SU-DHL-6 (cell line): ENCODE measurements around the gene TRPC5OS.

ENCODE experiments used
- H2AFZ ChIP-seq: fragments of 200-600 bp; sonication (generic); 2 replicates; pipeline ENCODE4 v1.6.1; 2014; ENCODE audit warnings: low read depth, mild to moderate bottlenecking, moderate library complexity, mixed read lengths, antibody characterized with exemption, low read length; ENCODE audit not compliant: severe bottlenecking
- H3F3A ChIP-seq: fragments of 200-600 bp; shearing (Covaris generic); 2 replicates; pipeline ENCODE4 v1.6.0; 2016; ENCODE audit warnings: antibody characterized with exemption, mild to moderate bottlenecking; ENCODE audit not compliant: insufficient read depth
- H3K27ac ChIP-seq: fragments of 200-600 bp; sonication (generic); 2 replicates; pipeline ENCODE4 v1.5.1; 2016; ENCODE audit warnings: low read depth, mild to moderate bottlenecking, low read length, moderate library complexity, mixed read lengths
- H3K27me3 ChIP-seq: fragments of 200-600 bp; sonication (generic), shearing (Covaris generic); 2 replicates; pipeline ENCODE4 v1.6.0; 2014; ENCODE audit warnings: mild to moderate bottlenecking, low read length
- H3K36me3 ChIP-seq: fragments of 200-600 bp; sonication (generic); 2 replicates; pipeline ENCODE4 v1.6.1; 2014; ENCODE audit warnings: mild to moderate bottlenecking, low read length, mixed read lengths
- H3K4me2 ChIP-seq: fragments of 300-600, 200-600 bp; shearing (Covaris generic), sonication (generic); 2 replicates; pipeline ENCODE4 v1.6.0; 2014; ENCODE audit warnings: low read length, low read depth, mild to moderate bottlenecking; ENCODE audit not compliant: poor library complexity, severe bottlenecking
- H3K4me3 ChIP-seq: fragments of 200-600 bp; sonication (generic); 2 replicates; pipeline ENCODE4 v1.5.1; 2014; ENCODE audit warnings: antibody characterized with exemption, low read length, mild to moderate bottlenecking, mixed read lengths; ENCODE audit not compliant: insufficient read depth, poor library complexity, severe bottlenecking
- H3K79me2 ChIP-seq: fragments of 200-600 bp; sonication (generic); 2 replicates; pipeline ENCODE4 v1.6.1; 2014; ENCODE audit warnings: mild to moderate bottlenecking, low read length, moderate library complexity; ENCODE audit not compliant: insufficient read depth
- H3K9ac ChIP-seq: fragments of 200-600 bp; sonication (generic); 2 replicates; pipeline ENCODE4 v1.7.0; 2014; ENCODE audit warnings: mild to moderate bottlenecking, low read length
- H3K9me2 ChIP-seq: fragments of 200-600 bp; sonication (generic); replicated peaks from 2 replicates; pipeline ENCODE4 v1.6.1; 2014; ENCODE audit warnings: low read length; ENCODE audit not compliant: insufficient read depth
- H3K9me3 ChIP-seq: fragments of 200-600 bp; sonication (generic); 2 replicates; pipeline ENCODE4 v1.6.1; 2014; ENCODE audit warnings: low read length, mixed read lengths; ENCODE audit not compliant: insufficient read depth
- H4K20me1 ChIP-seq: fragments of 200-600 bp; sonication (generic); 2 replicates; pipeline ENCODE4 v1.6.1; 2014; ENCODE audit warnings: low read depth, mild to moderate bottlenecking, antibody characterized with exemption, low read length, moderate library complexity, mixed read lengths
- EZH2phosphoT487 ChIP-seq: fragments of 200-600 bp; sonication (generic), shearing (Covaris generic); conservative IDR thresholded peaks from 2 replicates; pipeline ENCODE4 v1.6.1; 2018; ENCODE audit warnings: mild to moderate bottlenecking, antibody characterized with exemption, low read length, moderate library complexity, mixed read lengths
- TF ChIP-seq, protein P1 (sequence below): fragments of 200-600 bp; sonication (generic); IDR thresholded peaks from one replicate; pipeline ENCODE4 v1.5.1; 2017; ENCODE audit warnings: antibody characterized with exemption, mild to moderate bottlenecking, low read length, moderate library complexity; ENCODE audit not compliant: insufficient read depth, poor library complexity, severe bottlenecking

The TRPC5OS gene

DNA sequence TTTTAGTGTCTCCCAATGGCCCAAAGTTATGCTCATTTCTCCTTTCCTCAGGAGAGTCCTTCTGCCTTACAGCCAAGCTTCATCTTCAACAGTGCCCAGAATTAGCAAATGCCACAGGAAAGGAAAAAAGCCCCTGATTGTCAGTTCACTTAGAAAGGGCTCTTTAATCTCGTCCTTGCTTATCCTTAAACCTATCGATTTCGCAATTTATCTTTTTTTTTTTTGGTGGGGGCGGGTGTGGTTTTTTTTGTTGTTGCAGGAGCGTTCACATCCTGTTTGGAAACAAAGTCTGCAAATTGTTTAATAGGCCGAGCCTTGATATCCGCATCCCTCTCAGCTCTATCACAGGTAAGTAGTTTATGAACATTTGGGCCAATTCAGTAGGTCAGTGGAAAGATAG, 20.2 kb downstream of the TRPC5OS start:
- no peaks in the 10 kb centered on the region for H3K27me3 ChIP-seq

DNA sequence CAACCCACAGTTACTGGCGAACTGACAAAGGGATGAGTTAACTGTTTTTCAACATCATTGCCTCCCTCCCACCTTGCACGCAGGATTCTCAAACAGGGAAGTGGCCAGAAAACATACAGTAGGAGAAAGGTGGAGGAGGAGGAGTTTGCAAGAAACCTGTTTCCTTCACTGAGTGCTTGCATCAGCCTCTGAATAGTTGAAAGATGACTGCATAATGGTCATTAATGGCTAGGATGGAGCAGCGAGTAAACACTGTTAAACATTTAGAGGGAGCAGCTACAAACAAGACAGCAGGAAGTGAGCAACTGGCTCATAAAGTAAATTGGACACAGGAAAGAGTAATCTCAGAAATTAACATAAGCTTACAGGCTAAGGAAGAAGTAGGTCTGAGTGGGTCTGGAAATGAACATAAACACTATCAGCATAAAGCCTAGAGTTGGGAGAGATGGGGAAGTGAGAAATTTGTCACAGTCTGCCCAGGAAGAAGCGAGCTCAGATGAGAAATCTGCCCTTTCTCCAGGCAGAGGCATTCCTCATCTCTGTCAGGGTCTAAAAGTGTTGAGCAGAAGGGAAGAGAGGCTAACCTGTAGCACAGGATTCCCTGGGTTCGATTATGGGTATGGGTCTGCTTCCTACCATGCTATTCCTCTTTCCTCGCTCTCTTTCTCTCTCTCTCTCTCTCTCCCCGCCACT, 38.6 kb downstream of the TRPC5OS start:
- Histone ChIP-seq H3K79me2 (no peaks in the 10 kb centered on the region), H3K9ac (no peak overlapping the region), H2AFZ (no peak overlapping the region), H3K27me3 (no peaks in the 10 kb centered on the region), H3K27ac (no peak overlapping the region), H3K9me3 (no peaks in the 10 kb centered on the region), H3K4me3 (no peak overlapping the region), H3F3A (no peaks in the 10 kb centered on the region), H4K20me1 (no peaks in the 10 kb centered on the region), H3K9me2 (no peaks in the 10 kb centered on the region), H3K4me2 (no peak overlapping the region), H3K36me3 (no peaks in the 10 kb centered on the region)
- TF ChIP-seq, protein P1, sequence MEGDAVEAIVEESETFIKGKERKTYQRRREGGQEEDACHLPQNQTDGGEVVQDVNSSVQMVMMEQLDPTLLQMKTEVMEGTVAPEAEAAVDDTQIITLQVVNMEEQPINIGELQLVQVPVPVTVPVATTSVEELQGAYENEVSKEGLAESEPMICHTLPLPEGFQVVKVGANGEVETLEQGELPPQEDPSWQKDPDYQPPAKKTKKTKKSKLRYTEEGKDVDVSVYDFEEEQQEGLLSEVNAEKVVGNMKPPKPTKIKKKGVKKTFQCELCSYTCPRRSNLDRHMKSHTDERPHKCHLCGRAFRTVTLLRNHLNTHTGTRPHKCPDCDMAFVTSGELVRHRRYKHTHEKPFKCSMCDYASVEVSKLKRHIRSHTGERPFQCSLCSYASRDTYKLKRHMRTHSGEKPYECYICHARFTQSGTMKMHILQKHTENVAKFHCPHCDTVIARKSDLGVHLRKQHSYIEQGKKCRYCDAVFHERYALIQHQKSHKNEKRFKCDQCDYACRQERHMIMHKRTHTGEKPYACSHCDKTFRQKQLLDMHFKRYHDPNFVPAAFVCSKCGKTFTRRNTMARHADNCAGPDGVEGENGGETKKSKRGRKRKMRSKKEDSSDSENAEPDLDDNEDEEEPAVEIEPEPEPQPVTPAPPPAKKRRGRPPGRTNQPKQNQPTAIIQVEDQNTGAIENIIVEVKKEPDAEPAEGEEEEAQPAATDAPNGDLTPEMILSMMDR = no peak
- no peak for TF ChIP-seq EZH2phosphoT487

More for the DNA sequence above, 20.2 kb downstream of the TRPC5OS start:
- Histone ChIP-seq H3K9ac (no peak overlapping the region), H3K4me2 (no peak overlapping the region), H3K36me3 (no peaks in the 10 kb centered on the region), H3F3A (no peaks in the 10 kb centered on the region), H3K27ac (no peak overlapping the region), H3K9me3 (no peaks in the 10 kb centered on the region), H2AFZ (no peak overlapping the region), H3K79me2 (no peaks in the 10 kb centered on the region), H3K4me3 (no peak overlapping the region), H4K20me1 (no peaks in the 10 kb centered on the region), H3K9me2 (no peaks in the 10 kb centered on the region)
- TF ChIP-seq EZH2phosphoT487 = no peak
- TF ChIP-seq, protein P1 = no peak

DNA sequence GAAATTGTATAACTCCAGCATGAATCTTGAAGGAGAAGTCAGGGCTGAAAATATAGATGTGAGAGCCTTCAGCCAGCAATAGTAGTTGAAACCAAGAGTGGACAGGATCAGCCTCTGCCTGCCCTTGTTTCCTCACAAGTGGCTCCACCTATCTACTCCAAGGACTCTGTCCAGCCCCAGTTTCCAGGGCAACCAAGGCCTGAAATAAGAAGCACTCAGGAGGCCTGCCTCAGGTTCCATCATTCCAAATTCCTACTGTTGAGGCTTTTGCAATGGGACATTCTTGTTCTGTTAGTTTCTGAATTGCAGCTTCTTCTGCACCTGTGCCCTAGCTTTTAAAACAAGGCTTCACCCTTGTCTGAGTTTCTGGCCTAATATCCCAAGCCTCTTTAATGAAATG, 41.6 kb downstream of the TRPC5OS start:
- Histone ChIP-seq H3K27ac (no peak overlapping the region), H4K20me1 (no peaks in the 10 kb centered on the region), H3K9me3 (no peaks in the 10 kb centered on the region), H3F3A (no peaks in the 10 kb centered on the region), H3K36me3 (no peaks in the 10 kb centered on the region), H2AFZ (no peak overlapping the region), H3K4me3 (no peak overlapping the region), H3K4me2 (no peak overlapping the region), H3K27me3 (no peaks in the 10 kb centered on the region), H3K9me2 (no peaks in the 10 kb centered on the region), H3K9ac (no peak overlapping the region), H3K79me2 (no peaks in the 10 kb centered on the region)
- TF ChIP-seq EZH2phosphoT487 = no peak
- TF ChIP-seq, protein P1 = no peak
